Fibroblast of mammary gland (primary cell): Measurements from ENCODE around the gene ZBTB33.

Experiments
- DNase-seq: peaks from one replicate; pipeline ENCODE4 v3.0.0-alpha.2; 2010; ENCODE audit warnings: low read depth
- H3K4me3 ChIP-seq: 2 replicates; pipeline ENCODE4 v1.5.1; 2011; ENCODE audit warnings: low read depth, mild to moderate bottlenecking, low read length, moderate library complexity; ENCODE audit not compliant: control insufficient read depth
- CTCF ChIP-seq: conservative IDR thresholded peaks from 2 replicates; pipeline ENCODE4 v1.5.1; 2011; ENCODE audit warnings: low read depth, low read length, inconsistent platforms; ENCODE audit not compliant: control insufficient read depth, insufficient read depth

The ZBTB33 gene

DNA sequence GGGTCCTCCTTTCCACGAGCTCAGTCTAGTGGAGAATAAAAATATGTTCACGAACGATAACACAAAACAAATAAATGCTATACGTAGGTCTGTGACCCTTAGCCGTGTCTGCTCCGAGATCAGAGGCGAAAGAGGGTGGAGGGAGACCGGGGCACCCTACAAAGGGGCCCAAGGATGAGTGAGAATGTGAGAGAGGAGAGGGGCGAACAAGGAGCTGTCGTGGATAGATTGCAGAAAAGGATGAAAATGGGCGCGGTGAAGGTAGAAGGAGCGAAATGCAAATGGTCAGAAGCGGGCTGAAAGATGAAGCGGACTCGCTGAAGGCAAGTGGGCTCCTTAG is 6.2 kb upstream of the ZBTB33 start:
- TF ChIP-seq CTCF, result no peak
- peak overlapping the region; percentile 69 for H3K4me3 ChIP-seq
- DNase-seq, result no peak

DNA sequence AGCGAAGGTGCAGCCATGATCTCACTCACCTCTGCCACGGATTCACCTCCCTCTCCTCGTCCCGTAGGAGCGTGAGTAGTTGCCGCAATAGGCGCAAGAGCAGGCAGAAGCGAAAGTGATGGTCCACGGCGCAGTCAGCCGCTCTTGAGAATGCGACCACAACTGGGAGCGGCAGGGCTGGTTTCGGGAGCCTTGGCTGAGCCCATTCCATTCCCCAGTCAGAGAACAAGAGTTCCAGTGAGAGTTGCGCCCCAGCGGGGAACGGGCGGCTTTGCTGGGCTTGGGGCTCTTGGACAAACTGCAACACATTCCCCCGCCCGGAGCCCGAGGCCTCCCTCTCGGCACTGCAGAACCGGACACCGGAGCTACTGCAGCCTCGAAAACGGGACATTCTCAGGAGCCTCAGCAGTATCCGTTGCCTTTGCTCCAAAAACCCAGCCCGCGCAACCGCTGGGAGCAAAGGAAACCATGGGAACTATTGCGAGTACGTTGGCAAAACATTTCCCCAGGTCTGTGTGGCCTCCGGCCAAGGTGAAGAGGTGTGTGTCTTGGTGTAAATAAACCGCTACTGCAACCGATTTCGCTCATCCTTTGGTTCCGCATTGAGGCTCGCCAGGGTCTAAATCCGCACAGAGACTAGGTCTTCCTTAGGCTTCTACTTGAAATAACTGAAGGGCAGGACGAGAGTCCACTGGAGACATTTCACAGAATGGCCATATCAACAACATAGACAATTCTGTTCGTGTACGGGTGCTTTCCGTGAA is 5.7 kb upstream of the ZBTB33 start:
- peak; percentile 87 for DNase-seq
- TF ChIP-seq CTCF, result no peak
- peak overlapping the region; percentile 69 for H3K4me3 ChIP-seq

GRCh38 chrX:120251471-120252011 is 929 bp downstream of the ZBTB33 start:
- TF ChIP-seq CTCF, result no peak
- peak; percentile 14 for DNase-seq
- H3K4me3 ChIP-seq, result peak overlapping the region; percentile 71

- H3K4me3 ChIP-seq, result no peak overlapping the region
- no peak for DNase-seq
- no peak for TF ChIP-seq CTCF
Measured at GRCh38 chrX:120253784-120254183, 3.2 kb downstream of the ZBTB33 start.

GRCh38 chrX:120260369-120260768 is 9.8 kb downstream of the ZBTB33 start:
- no peak for DNase-seq
- TF ChIP-seq CTCF, result no peak
- no peak overlapping the region for H3K4me3 ChIP-seq

DNA sequence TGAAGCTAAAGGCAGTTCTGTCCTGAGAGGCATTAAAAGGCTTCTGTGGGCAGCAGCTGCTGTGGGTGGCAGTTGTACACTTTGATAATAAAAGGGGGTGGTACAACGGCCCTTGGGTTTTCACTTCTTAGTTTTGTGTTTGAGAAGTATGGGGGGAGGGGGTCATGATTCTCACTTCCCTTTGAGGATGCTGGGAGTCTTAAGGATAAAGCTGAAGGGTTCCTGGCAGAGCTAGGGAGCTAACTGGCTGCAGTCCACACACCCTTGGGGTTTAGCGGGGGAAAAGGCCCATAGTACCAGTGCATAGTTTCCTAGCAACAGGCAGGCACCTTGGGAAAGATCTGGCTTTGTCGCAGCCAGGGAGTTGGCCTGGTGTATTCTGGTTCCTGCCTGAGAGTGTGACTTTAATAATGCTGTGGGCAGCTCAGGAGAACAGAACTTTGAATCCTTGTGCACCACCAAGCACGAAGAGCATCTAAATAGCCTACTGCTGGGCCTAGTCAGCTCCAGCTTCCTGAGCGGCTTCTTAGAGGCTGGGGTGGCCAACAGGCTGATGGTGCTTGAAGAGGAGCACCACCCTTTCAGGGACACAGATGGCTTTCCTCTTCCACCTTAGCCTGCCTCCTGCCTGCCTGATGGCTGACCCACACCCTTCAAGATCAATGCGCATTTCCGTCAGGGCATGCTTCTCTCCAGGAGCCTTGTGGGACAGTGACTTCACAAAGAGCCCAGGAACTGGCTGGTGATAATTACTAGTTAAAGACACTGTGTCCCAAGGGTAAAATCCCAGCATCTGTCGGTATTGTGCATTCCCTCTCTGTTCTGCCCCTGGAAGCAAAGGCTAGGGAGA is 12.5 kb downstream of the ZBTB33 start:
- H3K4me3 ChIP-seq, result no peak overlapping the region
- no peak for TF ChIP-seq CTCF
- no peak for DNase-seq
